ENCODE measurements around the gene ITIH3.
A peak's percentile ranks its signal among the peaks of the same experiment; 100 is the strongest.
"Not testable (repeated sequence)": the region's sequence is repeated elsewhere in the genome, so short reads cannot be mapped to it uniquely, and the experiment has no call there.

The ITIH3 gene, protein sequence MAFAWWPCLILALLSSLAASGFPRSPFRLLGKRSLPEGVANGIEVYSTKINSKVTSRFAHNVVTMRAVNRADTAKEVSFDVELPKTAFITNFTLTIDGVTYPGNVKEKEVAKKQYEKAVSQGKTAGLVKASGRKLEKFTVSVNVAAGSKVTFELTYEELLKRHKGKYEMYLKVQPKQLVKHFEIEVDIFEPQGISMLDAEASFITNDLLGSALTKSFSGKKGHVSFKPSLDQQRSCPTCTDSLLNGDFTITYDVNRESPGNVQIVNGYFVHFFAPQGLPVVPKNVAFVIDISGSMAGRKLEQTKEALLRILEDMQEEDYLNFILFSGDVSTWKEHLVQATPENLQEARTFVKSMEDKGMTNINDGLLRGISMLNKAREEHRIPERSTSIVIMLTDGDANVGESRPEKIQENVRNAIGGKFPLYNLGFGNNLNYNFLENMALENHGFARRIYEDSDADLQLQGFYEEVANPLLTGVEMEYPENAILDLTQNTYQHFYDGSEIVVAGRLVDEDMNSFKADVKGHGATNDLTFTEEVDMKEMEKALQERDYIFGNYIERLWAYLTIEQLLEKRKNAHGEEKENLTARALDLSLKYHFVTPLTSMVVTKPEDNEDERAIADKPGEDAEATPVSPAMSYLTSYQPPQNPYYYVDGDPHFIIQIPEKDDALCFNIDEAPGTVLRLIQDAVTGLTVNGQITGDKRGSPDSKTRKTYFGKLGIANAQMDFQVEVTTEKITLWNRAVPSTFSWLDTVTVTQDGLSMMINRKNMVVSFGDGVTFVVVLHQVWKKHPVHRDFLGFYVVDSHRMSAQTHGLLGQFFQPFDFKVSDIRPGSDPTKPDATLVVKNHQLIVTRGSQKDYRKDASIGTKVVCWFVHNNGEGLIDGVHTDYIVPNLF

DNA sequence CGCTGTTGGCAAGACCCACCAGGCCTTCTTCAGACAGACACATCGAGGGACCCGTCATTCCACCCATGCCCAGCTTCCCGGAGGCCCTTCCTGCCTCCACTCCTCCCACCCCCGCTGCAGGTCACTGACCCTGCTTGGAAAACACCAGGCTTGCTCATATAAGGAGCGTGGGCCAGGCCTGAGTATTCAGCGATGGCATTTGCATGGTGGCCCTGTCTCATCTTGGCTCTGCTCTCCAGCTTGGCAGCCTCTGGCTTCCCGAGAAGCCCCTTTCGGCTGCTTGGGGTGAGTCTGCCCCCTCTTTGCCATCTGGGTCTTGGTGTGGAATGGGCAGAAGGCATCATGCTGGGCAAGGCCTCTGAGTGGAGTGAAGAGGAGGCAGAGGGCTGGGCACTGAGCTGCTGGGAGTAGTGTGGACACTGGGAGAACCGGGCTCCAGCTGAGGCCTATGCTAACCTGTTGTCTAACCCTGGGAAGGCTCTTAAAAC is at the start of gene ITIH3:
Gene ITIH3 (plus strand): TSS at position 185 of the 488 bp plus-strand sequence. CDS start 8 bp downstream, at position 193.
- no peak for DNase-seq (ENCODE audit: low spot score)

DNA sequence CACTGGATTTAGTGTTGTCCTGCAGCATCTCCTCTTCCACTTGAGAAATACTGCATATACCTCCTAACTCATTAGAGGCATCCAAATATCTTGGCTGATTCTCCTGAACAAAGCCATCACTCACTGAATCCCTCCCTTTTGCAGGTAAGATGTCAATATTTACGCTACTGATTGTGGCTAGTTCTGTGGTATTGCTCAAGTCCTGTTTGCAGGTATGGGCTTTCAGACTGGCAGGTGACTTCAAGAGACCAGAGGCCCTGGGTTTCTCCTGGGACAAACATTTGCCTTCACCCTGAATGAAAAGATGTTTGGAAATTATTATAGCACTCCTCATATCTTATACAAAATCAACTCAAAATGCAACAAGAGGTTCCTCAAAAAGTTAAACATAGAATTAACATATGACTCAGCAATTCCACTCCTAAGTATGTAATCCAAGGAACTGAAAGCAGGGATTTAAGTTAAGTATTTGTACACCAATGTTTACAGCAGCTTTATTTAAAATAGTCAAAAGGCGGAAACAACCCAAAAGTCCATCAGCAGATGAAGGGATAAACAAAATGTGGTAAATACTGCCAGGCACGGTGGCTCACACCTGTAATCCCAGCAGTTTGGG is 42.4 kb upstream of the ITIH3 start:
- DNase-seq (ENCODE audit: low spot score), result no peak

GRCh38 chr3:52754373-52754772 is 40.2 kb upstream of the ITIH3 start:
- no peak for DNase-seq (ENCODE audit: low spot score)

DNA sequence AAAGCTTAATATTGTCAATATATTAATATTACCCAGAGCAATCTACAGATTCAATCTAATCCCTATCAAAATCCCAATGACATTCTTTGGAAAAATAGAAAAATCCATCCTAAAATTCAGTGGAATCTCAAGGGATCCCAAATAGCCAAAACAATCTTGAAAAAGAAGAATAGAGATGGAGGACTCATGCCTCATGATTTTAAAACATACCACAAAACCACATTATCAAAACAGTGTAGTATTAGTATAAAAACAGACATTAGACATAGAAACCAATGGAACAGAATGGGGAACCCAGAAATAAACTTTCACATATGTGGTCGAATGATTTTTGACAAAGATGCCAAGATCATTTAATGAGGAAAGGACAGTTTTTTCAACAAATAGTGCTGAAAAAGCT is 38.5 kb upstream of the ITIH3 start:
- no peak for DNase-seq (ENCODE audit: low spot score)

GRCh38 chr3:52763466-52763865 is 31.1 kb upstream of the ITIH3 start:
- DNase-seq (ENCODE audit: low spot score), result no peak

- peak; percentile 13 for DNase-seq (ENCODE audit: low spot score)
These were observed 24.7 kb upstream of the ITIH3 start for GRCh38 chr3:52769786-52770455.

- peak; percentile 99 for DNase-seq (ENCODE audit: low spot score)
These were observed 23.9 kb upstream of the ITIH3 start, which contains the start of gene NEK4 for GRCh38 chr3:52770496-52771333. TSS of gene NEK4 (minus strand) at chr3:52770940. CDS start at chr3:52770746, 194 bp downstream.

DNA sequence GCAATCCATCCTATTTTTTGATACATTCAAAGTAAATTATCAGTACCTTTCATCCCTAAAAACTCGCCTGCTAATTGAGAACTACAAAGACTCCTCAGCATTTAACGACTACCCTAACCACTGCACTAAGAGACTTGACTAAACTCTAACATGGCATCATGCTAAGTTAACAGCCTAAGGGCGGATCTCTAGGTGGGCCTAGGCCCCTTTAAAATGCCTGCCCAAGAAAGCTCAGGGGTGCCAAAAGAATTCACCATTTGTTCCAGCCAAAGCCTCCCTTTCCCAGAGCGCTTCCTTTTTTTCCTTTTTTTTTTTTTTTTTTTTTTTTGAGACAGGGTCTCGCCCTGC is 23.3 kb upstream of the ITIH3 start:
- DNase-seq (ENCODE audit: low spot score), result no peak

GRCh38 chr3:52771702-52772101 is 22.9 kb upstream of the ITIH3 start:
- no peak for DNase-seq (ENCODE audit: low spot score)

DNA sequence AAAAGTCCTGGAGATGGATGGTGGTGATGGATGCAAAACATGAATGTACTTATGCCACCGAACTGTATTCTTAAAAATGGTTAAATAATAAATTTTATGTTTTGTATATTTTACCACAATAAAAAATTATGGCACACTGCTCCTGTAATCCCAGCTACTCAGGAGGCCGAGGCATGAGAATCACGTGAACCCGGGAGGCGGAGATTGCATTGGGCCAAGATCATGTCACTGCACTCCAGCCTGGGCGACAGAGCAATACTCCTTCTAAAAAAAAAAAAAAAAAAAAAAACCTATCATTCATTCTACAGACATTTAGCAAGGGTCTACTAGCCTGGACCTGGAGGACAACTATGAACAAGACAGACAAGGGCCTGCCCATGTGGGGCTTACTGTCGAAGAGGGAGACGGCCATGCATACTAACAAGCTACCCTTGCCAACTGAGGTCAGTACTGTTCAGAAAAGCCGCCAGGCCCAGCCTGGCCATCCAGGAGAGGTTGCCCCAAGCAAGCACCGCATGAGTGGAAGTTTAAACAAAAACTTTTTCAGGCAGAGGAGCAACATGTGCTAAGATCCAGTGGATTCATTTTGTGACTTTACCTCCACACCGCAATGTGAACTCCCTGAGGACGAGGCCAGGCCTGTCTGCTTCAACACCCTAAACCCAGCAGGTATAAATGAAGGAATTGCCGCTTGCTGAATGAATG is 21.1 kb upstream of the ITIH3 start:
- DNase-seq (ENCODE audit: low spot score), result no peak

DNA sequence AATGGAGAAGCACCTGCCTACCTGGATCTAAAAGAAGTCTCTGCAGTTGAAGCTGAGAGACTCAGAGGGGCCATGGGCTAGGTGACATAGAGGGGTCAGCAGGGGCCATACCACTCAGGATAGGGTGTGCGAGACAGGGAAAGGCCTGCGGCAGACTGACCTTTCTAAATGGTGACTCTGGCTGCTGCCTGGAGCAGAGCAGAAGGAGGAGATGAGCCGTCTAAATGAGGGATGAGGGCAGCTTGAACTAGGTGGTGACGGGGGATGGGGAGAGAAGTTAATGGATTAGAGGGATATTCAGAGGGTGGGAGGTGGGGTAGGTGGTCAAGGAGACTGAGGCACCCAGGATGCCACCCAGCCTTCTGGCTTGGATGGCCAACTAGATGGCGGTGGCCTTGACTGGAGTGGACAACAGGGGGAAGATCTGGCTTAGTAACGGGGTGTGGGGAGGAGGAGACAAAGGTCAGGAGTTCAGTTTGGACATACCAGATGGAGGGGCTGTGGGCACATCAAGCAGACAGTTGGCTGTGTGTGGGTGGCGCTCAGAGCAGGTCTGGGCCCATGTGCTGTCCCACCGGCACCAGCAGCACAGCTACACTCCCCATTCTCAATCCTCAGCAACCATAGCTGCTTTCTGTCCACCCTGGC is 20.4 kb upstream of the ITIH3 start:
- no peak for DNase-seq (ENCODE audit: low spot score)

DNA sequence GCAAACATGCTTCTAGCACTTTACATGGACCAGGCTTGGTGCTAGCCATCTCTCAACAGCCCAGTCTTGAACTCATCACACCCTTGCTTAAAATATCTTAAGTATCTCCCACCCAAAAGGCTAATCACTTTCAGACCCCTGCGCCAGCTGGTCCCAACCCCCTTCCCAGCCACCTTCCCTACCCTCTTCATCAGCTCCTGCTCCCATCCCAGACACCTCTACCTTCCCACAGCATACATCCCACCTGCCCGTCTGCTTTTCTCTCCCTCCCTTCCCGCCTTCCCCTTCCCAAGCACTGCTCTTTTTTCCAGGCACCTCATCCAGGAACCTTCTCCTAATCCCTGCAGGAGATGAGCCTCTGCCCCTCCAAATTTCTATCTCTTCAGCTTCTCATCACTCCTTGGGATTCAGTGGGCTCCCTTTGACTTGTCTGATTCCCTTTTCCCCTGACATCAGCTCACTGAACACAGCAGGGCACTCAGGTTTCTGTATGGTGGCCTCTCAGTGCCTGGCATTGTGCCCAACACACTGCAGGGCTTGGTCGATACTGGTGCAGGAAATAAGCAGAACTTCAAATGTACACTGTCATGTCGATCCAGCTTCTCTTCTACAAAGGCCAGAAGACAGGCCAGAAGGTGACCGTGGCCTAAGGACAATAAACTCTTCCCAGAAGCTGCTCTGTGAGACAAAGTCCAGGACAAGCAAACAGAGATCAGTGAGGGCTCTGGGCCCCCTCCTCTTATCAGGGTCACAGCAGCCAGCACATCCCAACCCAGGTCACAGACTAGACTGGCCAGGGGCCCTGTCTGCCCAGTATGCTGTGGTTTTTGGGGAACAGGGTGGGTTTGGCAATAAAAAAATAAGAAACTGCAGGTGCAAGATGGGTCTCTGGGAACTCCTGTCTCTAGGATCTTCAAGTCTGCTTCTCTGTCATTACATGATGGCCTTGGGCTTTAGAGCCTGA is 19.4 kb upstream of the ITIH3 start:
- DNase-seq (ENCODE audit: low spot score), result no peak

DNA sequence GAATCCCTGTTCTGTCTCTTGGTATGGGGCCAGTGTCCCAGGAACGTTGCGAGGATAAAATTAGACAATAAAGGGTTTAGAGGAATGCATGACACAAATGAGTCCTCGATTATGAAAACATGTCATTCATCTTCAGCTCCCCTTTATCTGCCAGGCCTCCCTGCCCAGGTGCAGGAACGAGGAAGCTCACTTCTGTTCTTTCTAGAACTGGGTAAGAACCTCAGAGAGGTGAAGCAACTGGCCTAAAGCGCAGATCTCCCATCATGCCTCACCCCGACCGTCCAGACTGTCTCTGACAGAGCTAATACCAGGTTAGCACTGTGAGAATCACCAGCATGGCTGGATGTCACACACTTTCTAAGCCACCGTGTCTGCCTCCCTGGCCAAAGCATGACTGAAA is 18.7 kb upstream of the ITIH3 start:
- DNase-seq (ENCODE audit: low spot score), result no peak

- DNase-seq (ENCODE audit: low spot score), result not testable (repeated sequence)
These were observed 18.1 kb upstream of the ITIH3 start for GRCh38 chr3:52776486-52776885.

GRCh38 chr3:52777127-52777958 is 17.3 kb upstream of the ITIH3 start, which contains the start of gene ITIH1:
TSS of gene ITIH1 (plus strand) at chr3:52777599. CDS start at chr3:52777616, 17 bp downstream.
- DNase-seq (ENCODE audit: low spot score), result no peak

GRCh38 chr3:52777959-52778805 is 16.4 kb upstream of the ITIH3 start:
- DNase-seq (ENCODE audit: low spot score), result no peak
